ENCODE data around the gene C1QTNF6.

C1QTNF6 gene

DNA sequence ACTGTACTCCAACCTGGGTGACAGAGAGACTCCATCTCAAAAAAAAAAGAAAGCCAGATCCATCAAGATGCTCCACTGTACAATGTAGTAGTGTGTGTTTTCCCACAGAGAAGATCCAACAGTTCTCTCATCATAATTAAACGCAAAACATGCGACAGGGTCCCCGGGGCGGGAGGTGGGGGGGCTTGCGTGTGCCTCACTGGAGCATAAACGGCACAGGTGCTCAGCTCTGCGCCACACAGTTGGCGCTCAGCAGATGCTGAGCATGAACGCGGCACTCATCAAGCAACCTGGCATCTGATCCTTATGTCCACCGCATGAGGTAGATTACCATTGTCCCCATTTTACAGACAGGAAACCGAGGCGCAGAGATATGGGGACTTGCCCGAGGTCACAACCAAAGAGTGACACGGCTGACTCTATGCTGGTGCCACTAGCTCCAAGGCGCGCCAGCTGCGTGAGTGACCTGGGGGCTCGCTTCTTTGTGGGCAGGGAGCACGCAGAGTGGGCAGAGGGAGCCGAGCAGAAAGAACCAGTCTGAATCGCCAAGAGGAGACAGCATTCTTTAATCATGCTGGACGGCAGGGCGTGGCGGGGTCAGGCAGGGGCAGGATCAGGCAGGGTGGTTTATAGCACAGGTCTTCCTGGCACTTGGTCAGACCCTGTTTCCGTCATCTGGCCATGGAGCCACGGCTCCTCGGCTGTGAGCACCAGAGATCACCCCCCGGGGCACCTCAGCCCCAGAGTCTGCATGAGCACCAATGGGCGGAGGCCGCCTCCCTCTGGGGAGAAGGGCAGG, 8.2 kb downstream of the C1QTNF6 start:
- H3K27ac ChIP-seq (ENCODE audit: low read depth, low read length) = no peak overlapping the region

DNA sequence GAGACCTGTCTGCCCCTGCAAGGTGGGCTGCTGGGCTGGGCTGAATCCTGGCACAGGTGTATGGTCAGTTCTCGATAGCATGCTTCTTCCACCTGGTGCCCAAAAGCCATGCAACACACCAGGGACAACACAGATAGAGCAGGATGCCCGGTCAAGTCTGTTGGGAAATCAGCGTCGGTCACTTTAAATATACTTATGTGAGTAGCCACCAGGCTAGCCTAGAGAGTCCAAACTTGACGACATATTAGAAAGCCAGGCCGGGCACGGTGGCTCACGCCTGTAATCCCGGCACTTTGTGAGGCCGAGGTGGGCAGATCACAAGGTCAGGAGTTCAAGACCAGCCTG, 8.9 kb downstream of the C1QTNF6 start:
- no peaks in the 10 kb centered on the region for H3K79me2 ChIP-seq (ENCODE audit: control insufficient read depth, insufficient read depth, low read length, unreplicated experiment)
- H3K36me3 ChIP-seq (ENCODE audit: insufficient read depth, low read length) = no peaks in the 10 kb centered on the region
- peaks cover 16% of the 10 kb centered on the region for H3K4me1 ChIP-seq (ENCODE audit: control insufficient read depth, insufficient read depth, low read length, unreplicated experiment)
- no peak overlapping the region for H3K27ac ChIP-seq (ENCODE audit: low read depth, low read length)
- no peak overlapping the region for H2AFZ ChIP-seq (ENCODE audit: low read length, unreplicated experiment)
- H3K4me3 ChIP-seq (ENCODE audit: low read depth, low read length) = no peak overlapping the region
- H3K27me3 ChIP-seq (ENCODE audit: insufficient read depth, low read length) = no peaks in the 10 kb centered on the region

More for the DNA sequence above, 8.2 kb downstream of the C1QTNF6 start:
- H3K79me2 ChIP-seq (ENCODE audit: control insufficient read depth, insufficient read depth, low read length, unreplicated experiment) = no peaks in the 10 kb centered on the region
- no peaks in the 10 kb centered on the region for H3K36me3 ChIP-seq (ENCODE audit: insufficient read depth, low read length)
- no peak overlapping the region for H2AFZ ChIP-seq (ENCODE audit: low read length, unreplicated experiment)
- H3K4me3 ChIP-seq (ENCODE audit: low read depth, low read length) = no peak overlapping the region
- H3K27me3 ChIP-seq (ENCODE audit: insufficient read depth, low read length) = no peaks in the 10 kb centered on the region
- H3K4me1 ChIP-seq (ENCODE audit: control insufficient read depth, insufficient read depth, low read length, unreplicated experiment) = peaks cover 16% of the 10 kb centered on the region

DNA sequence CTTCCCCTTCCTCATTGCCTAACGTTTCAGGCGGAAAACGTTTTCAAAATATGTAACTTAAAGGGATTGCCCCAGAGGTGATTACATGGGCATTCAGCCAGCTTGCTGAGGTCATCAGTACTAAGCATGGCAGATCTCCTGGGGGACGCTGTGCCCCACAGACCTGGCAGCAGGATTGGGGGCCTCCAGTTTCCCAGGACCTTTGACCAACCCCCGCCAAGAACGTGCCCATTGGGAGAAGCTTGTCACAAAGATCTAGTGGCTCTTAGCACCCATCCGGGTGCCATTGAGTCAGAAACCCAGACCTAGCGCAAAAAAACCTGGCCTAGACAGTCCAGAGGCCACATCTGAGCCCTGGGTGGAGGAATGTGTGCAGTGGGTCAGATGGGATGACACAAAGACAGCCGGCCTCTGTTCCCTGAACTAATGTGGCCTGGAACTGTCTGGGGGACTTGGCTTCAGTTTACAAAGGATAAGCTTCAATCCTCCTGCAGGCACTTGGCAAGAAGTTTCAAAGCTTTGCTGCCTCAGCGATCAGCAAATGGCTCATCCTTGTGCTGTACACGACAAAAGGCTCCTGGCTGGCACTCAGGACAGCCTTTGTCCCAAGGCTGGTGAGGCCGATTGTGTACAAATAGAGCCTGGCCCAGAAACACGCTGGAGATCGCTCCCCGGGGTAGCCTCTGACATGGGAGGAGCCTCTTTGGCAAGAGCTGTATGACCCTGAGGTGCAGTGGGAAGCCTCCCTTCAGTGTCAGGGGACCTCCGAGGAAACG, 9.5 kb downstream of the C1QTNF6 start:
- Histone ChIP-seq H3K79me2 (ENCODE audit: control insufficient read depth, insufficient read depth, low read length, unreplicated experiment) (no peaks in the 10 kb centered on the region), H2AFZ (ENCODE audit: low read length, unreplicated experiment) (no peak overlapping the region), H3K4me1 (ENCODE audit: control insufficient read depth, insufficient read depth, low read length, unreplicated experiment) (peaks cover 16% of the 10 kb centered on the region), H3K27ac (ENCODE audit: low read depth, low read length) (no peak overlapping the region), H3K27me3 (ENCODE audit: insufficient read depth, low read length) (no peaks in the 10 kb centered on the region), H3K36me3 (ENCODE audit: insufficient read depth, low read length) (no peaks in the 10 kb centered on the region), H3K4me3 (ENCODE audit: low read depth, low read length) (no peak overlapping the region)

DNA sequence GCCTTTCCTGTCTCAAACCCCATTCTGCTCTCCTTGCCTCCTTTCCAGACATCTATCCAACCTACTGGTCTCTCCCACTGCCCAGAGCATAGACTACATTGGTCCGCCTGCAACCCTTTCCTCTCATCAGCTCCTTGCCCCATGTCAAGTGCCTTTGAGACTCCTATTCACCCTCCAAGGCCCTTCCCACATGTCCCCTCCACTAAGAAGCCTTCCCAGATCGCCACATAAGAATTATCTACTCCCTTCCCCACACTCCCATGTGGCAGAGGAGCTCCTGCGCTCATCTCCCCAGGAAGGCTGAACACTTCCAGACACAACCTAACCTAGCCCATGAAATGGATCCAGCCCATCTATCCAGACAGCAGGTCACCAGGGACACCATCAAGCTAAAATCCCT, 10.3 kb downstream of the C1QTNF6 start:
- no peak overlapping the region for H3K27ac ChIP-seq (ENCODE audit: low read depth, low read length)

DNA sequence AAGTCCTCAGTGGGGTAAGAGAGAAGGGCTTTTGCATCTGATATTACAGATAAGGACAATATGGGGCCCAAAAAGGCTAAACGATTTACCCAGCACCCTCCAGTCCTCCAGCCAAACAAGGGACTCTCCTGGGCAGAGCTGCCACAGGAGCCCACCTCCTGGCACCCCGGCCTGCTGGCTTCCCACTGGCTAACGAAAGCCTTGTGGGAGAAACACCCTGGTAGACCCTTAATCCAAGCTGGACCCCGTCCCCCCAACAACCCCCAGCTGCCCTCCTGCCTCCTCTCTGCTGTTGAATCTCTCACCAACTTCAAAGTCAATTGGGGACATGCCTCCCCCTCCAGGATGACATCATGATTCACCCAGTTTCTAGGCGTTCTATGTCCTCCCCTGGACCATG, 10.8 kb downstream of the C1QTNF6 start:
- Histone ChIP-seq H3K4me1 (ENCODE audit: control insufficient read depth, insufficient read depth, low read length, unreplicated experiment) (peaks cover 16% of the 10 kb centered on the region), H3K4me3 (ENCODE audit: low read depth, low read length) (no peak overlapping the region), H3K27me3 (ENCODE audit: insufficient read depth, low read length) (no peaks in the 10 kb centered on the region), H3K79me2 (ENCODE audit: control insufficient read depth, insufficient read depth, low read length, unreplicated experiment) (no peaks in the 10 kb centered on the region), H3K36me3 (ENCODE audit: insufficient read depth, low read length) (no peaks in the 10 kb centered on the region), H3K27ac (ENCODE audit: low read depth, low read length) (no peak overlapping the region), H2AFZ (ENCODE audit: low read length, unreplicated experiment) (no peak overlapping the region)

More for the DNA sequence above, 10.3 kb downstream of the C1QTNF6 start:
- no peaks in the 10 kb centered on the region for H3K27me3 ChIP-seq (ENCODE audit: insufficient read depth, low read length)
- peaks cover 16% of the 10 kb centered on the region for H3K4me1 ChIP-seq (ENCODE audit: control insufficient read depth, insufficient read depth, low read length, unreplicated experiment)
- no peaks in the 10 kb centered on the region for H3K36me3 ChIP-seq (ENCODE audit: insufficient read depth, low read length)
- no peaks in the 10 kb centered on the region for H3K79me2 ChIP-seq (ENCODE audit: control insufficient read depth, insufficient read depth, low read length, unreplicated experiment)
- H3K4me3 ChIP-seq (ENCODE audit: low read depth, low read length) = no peak overlapping the region
- H2AFZ ChIP-seq (ENCODE audit: low read length, unreplicated experiment) = no peak overlapping the region

DNA sequence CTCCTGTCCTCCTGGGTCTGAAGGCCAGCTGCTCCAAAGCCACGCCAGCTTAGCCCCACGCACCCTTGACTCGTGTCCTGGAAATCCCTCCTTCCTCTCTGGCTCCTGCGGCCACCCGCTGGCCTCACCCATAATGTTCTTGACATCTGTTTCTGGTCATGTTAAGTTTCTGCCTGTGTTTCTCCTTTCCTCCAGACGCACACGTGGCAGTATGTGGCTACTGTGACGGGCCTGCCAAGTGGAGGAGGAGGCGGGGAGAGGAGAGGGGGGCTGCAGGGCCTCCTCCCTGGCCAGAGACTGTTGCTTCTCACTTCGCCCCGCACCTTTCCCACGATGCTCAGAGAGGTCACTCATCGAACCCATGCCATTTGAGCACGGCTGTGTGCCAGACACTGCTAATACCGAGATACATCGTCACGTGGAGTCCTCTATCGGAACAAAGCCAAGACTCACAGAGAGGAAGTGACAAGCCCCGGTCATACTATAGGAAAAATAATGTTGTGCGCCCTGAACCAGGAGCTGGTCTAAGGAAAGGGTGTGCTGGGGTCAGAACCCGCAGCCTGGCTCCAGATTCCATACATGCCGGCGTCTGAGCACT, 11.5 kb downstream of the C1QTNF6 start:
- Histone ChIP-seq H3K36me3 (ENCODE audit: insufficient read depth, low read length) (no peaks in the 10 kb centered on the region), H3K27me3 (ENCODE audit: insufficient read depth, low read length) (no peaks in the 10 kb centered on the region), H3K79me2 (ENCODE audit: control insufficient read depth, insufficient read depth, low read length, unreplicated experiment) (no peaks in the 10 kb centered on the region), H3K27ac (ENCODE audit: low read depth, low read length) (no peak overlapping the region), H3K4me1 (ENCODE audit: control insufficient read depth, insufficient read depth, low read length, unreplicated experiment) (peaks cover 16% of the 10 kb centered on the region), H2AFZ (ENCODE audit: low read length, unreplicated experiment) (peak overlapping the region; percentile 44), H3K4me3 (ENCODE audit: low read depth, low read length) (peak overlapping the region; percentile 30)

DNA sequence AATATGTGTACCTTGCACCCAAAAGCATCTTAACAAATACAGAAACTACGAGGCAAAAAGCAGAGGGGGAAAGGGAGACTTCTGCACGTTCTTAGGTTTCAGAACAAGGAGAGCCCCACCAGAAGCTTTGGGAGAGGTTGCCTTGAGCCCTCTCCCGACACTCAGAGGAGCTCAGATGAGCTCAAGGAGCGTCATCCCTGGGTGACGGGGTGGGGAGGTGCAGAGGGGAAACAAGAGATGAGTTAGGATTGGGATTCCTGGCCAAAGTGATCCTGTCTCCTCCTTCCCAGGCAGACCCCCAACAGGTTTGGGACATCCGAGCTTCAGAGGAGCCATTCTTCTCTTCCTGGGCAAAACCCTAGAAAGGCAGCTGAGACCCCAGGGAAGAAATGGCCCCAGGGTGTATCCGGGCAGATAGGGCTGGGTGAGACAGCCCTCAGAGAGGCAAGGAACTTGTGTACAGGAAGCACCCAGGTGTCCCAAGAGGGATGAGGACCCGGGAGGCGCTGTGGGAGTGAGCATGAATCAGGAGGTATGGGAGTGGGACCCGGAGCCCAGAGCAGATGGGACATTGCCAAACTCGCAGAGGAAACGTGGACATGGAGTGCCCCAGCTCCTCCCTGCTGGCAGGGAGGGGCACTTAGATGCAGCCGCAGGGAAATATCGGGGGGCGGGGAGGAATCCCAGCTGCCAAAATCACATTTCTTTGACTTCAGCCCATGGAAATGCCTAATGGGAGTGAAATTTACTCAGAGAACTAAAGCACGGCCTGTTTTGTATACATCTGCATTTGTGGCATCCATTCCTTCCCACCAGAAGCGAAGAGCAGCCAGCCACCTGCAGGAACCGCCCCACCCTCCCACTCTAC, 12.4 kb downstream of the C1QTNF6 start:
- no peaks in the 10 kb centered on the region for H3K27me3 ChIP-seq (ENCODE audit: insufficient read depth, low read length)
- H3K79me2 ChIP-seq (ENCODE audit: control insufficient read depth, insufficient read depth, low read length, unreplicated experiment) = no peaks in the 10 kb centered on the region
- no peak overlapping the region for H3K27ac ChIP-seq (ENCODE audit: low read depth, low read length)
- no peak overlapping the region for H2AFZ ChIP-seq (ENCODE audit: low read length, unreplicated experiment)
- peaks cover 16% of the 10 kb centered on the region for H3K4me1 ChIP-seq (ENCODE audit: control insufficient read depth, insufficient read depth, low read length, unreplicated experiment)
- H3K4me3 ChIP-seq (ENCODE audit: low read depth, low read length) = peak overlapping the region; percentile 30; the same call in 1 of the 2 replicates
- no peaks in the 10 kb centered on the region for H3K36me3 ChIP-seq (ENCODE audit: insufficient read depth, low read length)

DNA sequence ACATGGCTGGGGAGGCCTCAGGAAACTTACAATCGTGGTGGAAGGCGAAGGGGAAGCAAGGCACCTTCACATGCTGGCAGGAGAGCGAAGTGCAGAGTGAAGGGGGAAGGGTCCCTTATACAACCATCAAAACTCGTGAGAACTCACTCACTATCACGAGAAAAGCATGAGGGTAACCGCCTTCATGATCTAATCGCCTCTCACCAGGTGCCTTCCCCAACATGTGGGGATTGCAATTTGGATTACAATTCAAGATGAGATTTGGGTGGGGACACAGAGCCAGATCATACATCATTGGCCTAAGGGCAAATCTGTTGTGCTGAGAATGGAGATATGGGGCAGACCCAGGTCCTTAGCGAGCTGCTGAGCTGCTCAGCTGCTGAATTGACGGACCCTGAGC, 13.1 kb downstream of the C1QTNF6 start:
- H2AFZ ChIP-seq (ENCODE audit: low read length, unreplicated experiment) = no peak overlapping the region
- H3K27me3 ChIP-seq (ENCODE audit: insufficient read depth, low read length) = no peaks in the 10 kb centered on the region
- no peaks in the 10 kb centered on the region for H3K36me3 ChIP-seq (ENCODE audit: insufficient read depth, low read length)
- peaks cover 16% of the 10 kb centered on the region for H3K4me1 ChIP-seq (ENCODE audit: control insufficient read depth, insufficient read depth, low read length, unreplicated experiment)
- no peak overlapping the region for H3K27ac ChIP-seq (ENCODE audit: low read depth, low read length)
- no peak overlapping the region for H3K4me3 ChIP-seq (ENCODE audit: low read depth, low read length)
- no peaks in the 10 kb centered on the region for H3K79me2 ChIP-seq (ENCODE audit: control insufficient read depth, insufficient read depth, low read length, unreplicated experiment)

DNA sequence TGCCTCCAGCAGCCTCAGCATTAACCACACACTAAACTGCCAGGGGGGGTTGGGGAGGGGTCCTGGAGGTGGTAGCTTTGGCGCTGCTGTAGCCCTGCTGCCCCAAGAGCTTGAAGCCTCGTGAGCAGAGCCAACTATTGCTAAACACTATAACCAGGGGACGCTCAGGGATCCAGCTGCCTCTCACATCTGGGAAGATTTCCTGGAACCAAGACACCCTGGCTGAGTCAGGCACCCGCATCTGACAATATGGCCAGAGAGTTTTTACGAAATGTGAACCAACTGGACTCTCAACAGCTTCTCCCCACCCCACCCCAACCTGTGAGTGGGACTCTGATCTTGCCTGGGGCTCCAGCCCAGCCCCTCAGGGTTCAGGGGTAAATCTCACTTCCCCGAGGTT, 14.3 kb downstream of the C1QTNF6 start:
- H3K27me3 ChIP-seq (ENCODE audit: insufficient read depth, low read length) = no peaks in the 10 kb centered on the region
- no peak overlapping the region for H3K27ac ChIP-seq (ENCODE audit: low read depth, low read length)
- H3K79me2 ChIP-seq (ENCODE audit: control insufficient read depth, insufficient read depth, low read length, unreplicated experiment) = no peaks in the 10 kb centered on the region
- peaks cover 16% of the 10 kb centered on the region for H3K4me1 ChIP-seq (ENCODE audit: control insufficient read depth, insufficient read depth, low read length, unreplicated experiment)
- no peak overlapping the region for H3K4me3 ChIP-seq (ENCODE audit: low read depth, low read length)
- no peaks in the 10 kb centered on the region for H3K36me3 ChIP-seq (ENCODE audit: insufficient read depth, low read length)
- no peak overlapping the region for H2AFZ ChIP-seq (ENCODE audit: low read length, unreplicated experiment)

All from ACC112 (cell line).